Vagina (tissue), 2 donors: ENCODE measurements around the gene SFXN4. TPM values are rescaled to one million over a fixed set of nuclear protein-coding genes. Genes with fewer than 3 reads are reported as not detected.
A peak's percentile ranks its signal among the peaks of the same experiment; 100 is the strongest.

Experiments
- DNase-seq, 2 donors: peaks; one replicate each; pipeline ENCODE4 v3.0.0-alpha.2; 2017; ENCODE audit errors: extremely low spot score in 2 of 2
- H3K27ac ChIP-seq: fragments of 200-600 bp; sonication (generic); one replicate; pipeline ENCODE4 v1.5.1; 2019
- H3K27me3 ChIP-seq: fragments of 200-600 bp; sonication (generic); one replicate; pipeline ENCODE4 v1.5.1; 2019
- H3K36me3 ChIP-seq, 2 donors: fragments of 200-600 bp; sonication (generic); one replicate each; pipeline ENCODE4 v1.5.1; 2017 to 2019
- H3K4me1 ChIP-seq: fragments of 200-600 bp; sonication (generic); one replicate; pipeline ENCODE4 v1.5.1; 2019
- H3K4me3 ChIP-seq, 2 donors: fragments of 200-600 bp; sonication (generic); 1 replicate in 1 of 2; 2 replicates in 1 of 2; pipeline ENCODE4 v1.5.1; 2016 to 2019
- H3K9me3 ChIP-seq: fragments of 200-600 bp; sonication (generic); one replicate; pipeline ENCODE4 v1.5.1; 2019
- CTCF ChIP-seq, 3 experiments: fragments of 450-650 bp in 2 of 3; fragments of 200-600 bp in 1 of 3; sonication (generic) in 1 of 3; IDR thresholded peaks; one replicate each; pipeline ENCODE4 v1.5.1; 2017 to 2019; ENCODE audit warnings: antibody characterized with exemption in 3 of 3, mild to moderate bottlenecking in 2 of 3, moderate library complexity in 2 of 3
- POLR2A ChIP-seq, 2 donors: fragments of 450-650 bp; IDR thresholded peaks; one replicate each; pipeline ENCODE4 v1.6.1; 2017; ENCODE audit warnings: antibody characterized with exemption in 2 of 2, mild to moderate bottlenecking in 2 of 2, moderate library complexity in 2 of 2
- POLR2AphosphoS5 ChIP-seq, 2 donors: sonication (generic); formaldehyde crosslinking; IDR thresholded peaks; one replicate each; pipeline ENCODE4 v1.9.0; 2017; ENCODE audit warnings: antibody characterized with exemption in 2 of 2, mild to moderate bottlenecking in 2 of 2, low read depth in 1 of 2; ENCODE audit not compliant: insufficient read depth in 1 of 2
- intact Hi-C: fragments of 100-400 bp; cut with DNase I; formaldehyde crosslinking; loops from one replicate; pipeline ENCODE4 v1.15.1; 2023
- total RNA-seq: library from RNA; depleted of rRNA; stranded (reverse); fragments of >200 nt; gene quantifications from one replicate; pipeline ENCODE4 v1.2.3, GENCODE V29; 2016

SFXN4 gene
- total RNA-seq, 1 donor from 2014 or later, result 12.3 TPM

DNA sequence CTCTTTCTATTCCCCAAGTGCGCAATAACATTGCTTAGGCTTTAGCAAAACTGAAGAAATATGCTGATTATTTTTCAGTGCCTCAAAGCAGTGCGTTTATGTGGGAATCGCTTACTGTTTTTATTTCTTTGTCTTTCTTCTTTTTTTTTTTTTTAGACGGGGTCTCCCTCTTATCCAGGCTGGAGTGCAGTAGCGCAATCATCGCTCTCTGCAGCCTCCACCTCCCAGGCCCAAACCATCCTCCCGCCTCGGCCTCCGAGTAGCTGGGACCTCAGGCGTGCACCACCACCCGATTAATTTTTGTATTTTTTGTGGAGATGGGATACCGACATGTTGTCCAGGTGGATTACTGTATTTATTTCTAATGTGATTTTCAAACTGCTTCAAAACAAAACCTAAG lies 60.4 kb downstream of the SFXN4 start:
- intact Hi-C loops, result no loop called here
- Histone ChIP-seq H3K9me3 (no peaks in the 10 kb centered on the region), H3K27ac (no peak overlapping the region), H3K27me3 (no peaks in the 10 kb centered on the region), H3K4me3 (peak overlapping the region; percentile 81 to 87), H3K4me1 (peaks cover 23% of the 10 kb centered on the region), H3K36me3 (peaks cover 0 to 7% of the 10 kb centered on the region in 2 donors)
- TF ChIP-seq CTCF (IDR thresholded peaks at IDR 0.05), result no peak
- TF ChIP-seq POLR2A (IDR thresholded peaks at IDR 0.05), result no peak
- TF ChIP-seq POLR2AphosphoS5 (IDR thresholded peaks at IDR 0.05; ENCODE audit: insufficient read depth in 1 of 2, low read depth in 1 of 2), result no peak
- no peak for DNase-seq

DNA sequence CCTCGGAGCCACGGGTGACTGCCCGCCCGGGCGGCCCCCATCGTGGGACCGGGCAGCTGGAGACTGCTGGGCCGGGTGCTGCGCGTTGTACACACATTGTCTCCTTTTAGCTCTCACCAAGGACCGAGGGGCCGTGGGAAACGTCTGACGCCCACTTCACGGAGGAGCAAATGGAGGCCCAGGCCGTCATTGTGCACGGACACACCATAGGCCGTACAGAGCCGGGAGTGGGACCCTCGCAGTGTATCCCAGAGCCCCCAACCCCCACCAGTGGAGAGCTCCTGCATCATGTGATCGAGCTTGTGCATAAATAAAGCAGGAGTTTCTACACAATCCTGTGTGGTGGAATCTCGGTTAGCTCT lies 60.9 kb downstream of the SFXN4 start:
- TF ChIP-seq CTCF (IDR thresholded peaks at IDR 0.05) (no peak), POLR2AphosphoS5 (IDR thresholded peaks at IDR 0.05; ENCODE audit: insufficient read depth in 1 of 2, low read depth in 1 of 2) (no peak), POLR2A (IDR thresholded peaks at IDR 0.05) (no peak)
- no peak for DNase-seq

GRCh38 chr10:119103903-119104653 lies 61.4 kb downstream of the SFXN4 start, which contains the start of gene DENND10:
DENND10 (plus strand) TSS chr10:119104113; CDS start chr10:119104143, 30 bp downstream.
- peaks cover 0 to 6% of the 10 kb centered on the region in 2 donors for H3K36me3 ChIP-seq
- peak within 1 kb of the TSS; percentile 87 for H3K27ac ChIP-seq
- peaks cover 25% of the 10 kb centered on the region for H3K4me1 ChIP-seq
- peak within 1 kb of the TSS; percentile 81 to 87 for H3K4me3 ChIP-seq
- H3K27me3 ChIP-seq, result no peaks in the 10 kb centered on the region
- TF ChIP-seq CTCF (IDR thresholded peaks at IDR 0.05) (no peak), POLR2AphosphoS5 (IDR thresholded peaks at IDR 0.05; ENCODE audit: insufficient read depth in 1 of 2, low read depth in 1 of 2) (peak in 1 of 2 donors; percentile 79), POLR2A (IDR thresholded peaks at IDR 0.05) (peak in 1 of 2 donors; percentile 83)
- H3K9me3 ChIP-seq, result no peaks in the 10 kb centered on the region
- intact Hi-C loops, result no loop called here
- no peak for DNase-seq

More for the DNA sequence above, 60.9 kb downstream of the SFXN4 start:
- Histone ChIP-seq H3K9me3 (no peaks in the 10 kb centered on the region), H3K36me3 (peaks cover 0 to 7% of the 10 kb centered on the region in 2 donors), H3K27me3 (no peaks in the 10 kb centered on the region), H3K4me3 (peak overlapping the region; percentile 81 to 87), H3K4me1 (peaks cover 25% of the 10 kb centered on the region), H3K27ac (peak overlapping the region; percentile 87)
- intact Hi-C loops, result no loop called here

GRCh38 chr10:119103241-119103902 lies 62.1 kb downstream of the SFXN4 start:
- Histone ChIP-seq H3K4me3 (no peak overlapping the region), H3K9me3 (no peaks in the 10 kb centered on the region), H3K27ac (peak overlapping the region; percentile 85), H3K27me3 (no peaks in the 10 kb centered on the region), H3K36me3 (no peaks in the 10 kb centered on the region), H3K4me1 (peaks cover 25% of the 10 kb centered on the region)
- intact Hi-C loops, result no loop called here
- DNase-seq, result peak in 1 of 2 donors; percentile 90
- no peak for TF ChIP-seq POLR2A (IDR thresholded peaks at IDR 0.05)
- TF ChIP-seq CTCF (IDR thresholded peaks at IDR 0.05), result no peak
- no peak for TF ChIP-seq POLR2AphosphoS5 (IDR thresholded peaks at IDR 0.05; ENCODE audit: insufficient read depth in 1 of 2, low read depth in 1 of 2)
